ENCODE results near the gene CPXM2.
A peak's percentile ranks its signal among the peaks of the same experiment; 100 is the strongest.

Gene CPXM2

DNA sequence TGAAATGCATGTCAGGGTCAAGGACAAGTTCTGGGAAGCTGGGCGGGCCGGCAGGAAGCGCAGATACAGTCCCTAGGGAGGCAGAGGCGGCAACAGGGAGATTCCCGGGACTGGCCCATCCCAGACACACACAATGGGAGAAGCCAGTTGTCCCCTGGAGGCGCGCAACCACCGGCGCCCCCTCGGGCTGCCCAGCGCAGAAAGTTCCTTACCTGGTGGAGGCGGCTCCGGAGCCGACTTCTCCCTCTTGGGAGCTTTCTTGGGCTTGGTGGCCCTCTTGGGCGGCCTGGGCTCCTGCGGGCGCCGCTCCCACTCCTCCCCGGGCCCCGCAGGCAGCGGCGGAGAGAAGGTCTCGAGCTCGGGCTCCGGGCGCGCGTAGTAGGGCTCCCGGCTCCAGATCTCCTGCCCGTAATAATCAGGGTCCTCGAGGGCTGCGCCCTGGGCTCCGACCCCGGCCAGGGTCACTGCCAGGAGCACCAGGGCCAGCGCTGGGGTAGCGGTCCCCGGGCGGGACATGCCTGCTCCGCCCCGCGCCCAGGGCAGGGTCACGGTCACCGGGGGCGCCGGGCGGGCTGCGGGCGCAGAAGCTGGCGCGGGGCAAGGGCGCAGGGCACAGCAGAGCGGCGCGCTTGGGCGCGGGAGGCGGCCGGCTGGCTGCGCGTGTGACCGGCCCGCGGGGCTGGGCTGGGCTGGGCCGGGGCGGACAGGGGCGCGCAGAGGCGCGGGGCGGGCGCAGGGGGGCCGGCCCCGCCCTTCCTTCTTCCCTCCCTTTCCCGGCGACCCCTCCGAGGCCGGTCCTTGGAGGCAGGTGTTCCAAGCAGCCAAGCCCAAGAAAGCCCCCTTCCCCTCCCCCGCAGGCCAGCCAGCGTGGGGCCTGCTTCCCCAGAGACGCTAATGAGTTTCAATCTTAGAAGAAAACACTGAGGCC lies at the start of gene CPXM2:
TSS of gene CPXM2 (minus strand) at position 664 of the 928 bp plus-strand sequence. CDS start at position 516, 148 bp downstream.
- Mint-ChIP-seq H3K9me3 (no peaks in the 10 kb centered on the region), H3K27ac (no peak within 1 kb of the TSS), H3K4me3 (no peak within 1 kb of the TSS), H3K4me1 (ENCODE audit: low read depth) (no peaks in the 10 kb centered on the region), H3K36me3 (ENCODE audit: low read depth) (no peaks in the 10 kb centered on the region), H3K27me3 (ENCODE audit: low read depth) (peaks cover 27% of the 10 kb centered on the region)

DNA sequence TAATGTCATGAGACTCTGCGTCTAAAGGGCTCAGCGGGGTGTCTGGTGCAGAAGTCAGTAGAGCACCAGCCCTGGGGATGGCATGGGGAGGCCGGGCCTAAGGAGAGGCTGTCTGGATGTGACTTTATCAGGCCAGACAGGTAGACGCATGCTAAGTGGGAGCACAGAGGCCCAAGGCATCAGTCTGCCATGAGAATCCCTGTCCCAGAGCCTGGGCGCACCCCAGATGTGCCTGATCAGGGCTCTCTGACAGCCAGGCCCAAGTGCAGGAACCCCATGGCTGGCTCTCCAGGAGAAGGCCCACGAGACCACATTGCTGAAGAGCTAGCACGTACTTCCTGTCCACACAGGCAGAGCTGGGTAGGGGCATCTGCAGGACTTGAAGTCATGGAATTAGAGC lies 48.0 kb upstream of the CPXM2 start:
- Mint-ChIP-seq H3K27me3 (ENCODE audit: low read depth) (no peaks in the 10 kb centered on the region), H3K9me3 (peaks cover 5% of the 10 kb centered on the region), H3K4me1 (ENCODE audit: low read depth) (peaks cover 5% of the 10 kb centered on the region), H3K27ac (no peak overlapping the region), H3K4me3 (no peak overlapping the region), H3K36me3 (ENCODE audit: low read depth) (no peaks in the 10 kb centered on the region)

DNA sequence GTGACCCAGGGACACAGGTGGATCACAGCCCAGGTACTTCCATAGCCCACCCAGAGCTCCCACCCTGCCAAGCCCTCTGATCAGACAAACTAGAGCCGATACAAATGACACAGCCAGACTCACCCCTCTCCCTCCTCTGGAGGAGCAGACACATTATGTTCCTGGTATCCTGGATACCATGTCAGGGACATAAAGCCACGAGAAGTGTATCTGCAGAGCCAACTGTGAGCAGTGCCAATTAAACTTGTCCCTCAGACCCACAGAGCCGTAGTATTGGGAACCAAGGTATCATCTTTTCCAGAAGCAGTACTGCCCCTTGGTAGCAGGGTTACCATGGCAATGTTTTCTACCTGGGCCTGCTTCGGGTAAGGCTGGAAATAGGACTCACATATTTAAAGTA lies 47.3 kb upstream of the CPXM2 start:
- Mint-ChIP-seq H3K4me1 (ENCODE audit: low read depth) (peaks cover 5% of the 10 kb centered on the region), H3K9me3 (peaks cover 5% of the 10 kb centered on the region), H3K27ac (no peak overlapping the region), H3K27me3 (ENCODE audit: low read depth) (no peaks in the 10 kb centered on the region), H3K36me3 (ENCODE audit: low read depth) (no peaks in the 10 kb centered on the region), H3K4me3 (no peak overlapping the region)

DNA sequence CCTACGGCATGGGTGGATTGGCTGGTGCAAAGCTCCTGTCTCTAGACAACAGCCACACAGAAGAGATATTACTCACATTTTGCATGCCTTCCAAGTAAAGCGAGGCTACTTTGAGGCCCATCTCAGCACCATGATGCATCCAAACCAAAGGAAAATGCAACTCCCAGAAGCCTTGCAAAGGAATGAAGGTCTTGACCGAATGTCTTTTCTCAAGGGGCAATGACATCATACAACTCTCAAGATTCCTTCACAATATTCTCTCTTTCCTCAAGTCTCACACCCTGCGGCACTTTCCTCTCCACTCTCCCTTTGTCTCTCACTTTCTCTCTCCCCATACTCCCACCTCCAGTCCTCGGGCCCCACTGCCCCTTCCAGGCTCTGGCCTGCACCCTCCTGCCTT lies 44.8 kb upstream of the CPXM2 start:
- Mint-ChIP-seq H3K9me3 (peaks cover 13% of the 10 kb centered on the region), H3K36me3 (ENCODE audit: low read depth) (no peaks in the 10 kb centered on the region), H3K27me3 (ENCODE audit: low read depth) (no peaks in the 10 kb centered on the region), H3K4me3 (no peak overlapping the region), H3K4me1 (ENCODE audit: low read depth) (peaks cover 5% of the 10 kb centered on the region), H3K27ac (no peak overlapping the region)

DNA sequence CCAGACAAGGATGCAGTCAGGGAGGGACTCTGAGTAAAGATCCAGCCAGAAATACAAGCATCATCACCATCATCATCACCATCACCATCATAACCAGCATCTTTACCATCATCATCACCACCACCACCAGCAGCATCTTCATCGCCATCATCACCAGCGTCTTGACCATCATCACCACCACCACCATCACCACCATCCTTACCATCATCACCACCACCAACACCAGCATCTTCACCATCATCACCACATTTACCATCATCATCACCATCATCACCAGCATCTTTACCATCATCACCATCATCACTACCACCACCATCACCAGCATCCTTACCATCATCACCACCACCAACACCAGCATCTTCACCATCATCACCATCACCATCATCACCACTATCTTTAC lies 44.1 kb upstream of the CPXM2 start:
- Mint-ChIP-seq H3K9me3 (peaks cover 21% of the 10 kb centered on the region), H3K4me3 (no peak overlapping the region), H3K27me3 (ENCODE audit: low read depth) (no peaks in the 10 kb centered on the region), H3K36me3 (ENCODE audit: low read depth) (no peaks in the 10 kb centered on the region), H3K4me1 (ENCODE audit: low read depth) (peaks cover 5% of the 10 kb centered on the region), H3K27ac (no peak overlapping the region)

DNA sequence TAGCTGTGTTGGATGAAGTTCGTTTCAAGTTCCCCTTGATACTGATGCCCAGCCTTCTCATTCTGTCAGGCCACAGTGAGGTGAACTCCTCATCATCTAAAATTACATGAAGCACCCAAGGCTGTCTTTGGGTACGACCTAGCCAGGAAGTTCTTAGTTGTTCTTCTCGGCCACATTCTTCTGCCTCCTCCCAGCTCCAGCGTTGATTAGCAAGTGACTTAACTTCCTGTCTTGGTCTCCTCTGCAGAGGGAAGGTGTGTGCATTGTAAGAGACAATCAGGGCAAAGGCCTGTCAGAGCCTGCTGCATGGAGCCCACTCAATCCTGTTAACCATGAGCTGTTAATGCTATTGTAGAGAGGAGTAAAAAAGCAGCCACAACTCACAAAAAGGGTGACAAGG lies 43.2 kb upstream of the CPXM2 start:
- Mint-ChIP-seq H3K4me1 (ENCODE audit: low read depth) (peaks cover 5% of the 10 kb centered on the region), H3K9me3 (peaks cover 29% of the 10 kb centered on the region), H3K4me3 (no peak overlapping the region), H3K27me3 (ENCODE audit: low read depth) (no peaks in the 10 kb centered on the region), H3K27ac (peak overlapping the region; percentile 50), H3K36me3 (ENCODE audit: low read depth) (no peaks in the 10 kb centered on the region)

DNA sequence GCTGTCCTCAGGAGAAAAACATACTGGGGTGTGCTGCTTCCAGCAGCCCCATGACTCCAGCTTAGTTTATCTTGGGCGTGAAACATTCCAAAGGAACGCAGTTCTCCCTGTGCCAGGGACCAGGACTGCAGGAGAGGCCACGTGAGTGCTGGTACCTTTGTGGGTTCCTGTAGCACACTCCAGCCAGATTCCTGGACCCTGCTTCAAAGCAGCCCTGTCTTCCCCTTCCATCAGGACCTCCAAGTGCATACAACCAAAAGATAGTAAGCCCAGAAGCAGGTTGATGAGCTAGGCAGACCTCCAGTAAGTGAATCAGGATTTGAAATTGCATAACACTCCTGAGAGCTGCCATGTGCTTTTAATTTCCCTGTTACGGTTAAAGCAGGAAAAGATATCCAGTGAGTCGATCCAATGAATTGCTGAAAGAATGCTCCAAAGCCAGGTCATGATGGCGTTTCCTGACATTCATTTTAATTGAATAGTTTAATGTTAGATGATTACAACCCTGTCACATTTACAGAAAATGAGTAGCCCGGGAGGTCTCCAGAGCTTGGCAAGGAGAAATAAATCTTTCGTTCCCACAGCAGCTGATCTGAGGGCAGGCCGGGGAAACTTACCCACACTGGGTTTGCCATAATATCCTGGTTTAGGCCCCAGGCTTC lies 38.9 kb upstream of the CPXM2 start:
- peaks cover 18% of the 10 kb centered on the region for H3K4me1 Mint-ChIP-seq (ENCODE audit: low read depth)
- H3K27me3 Mint-ChIP-seq (ENCODE audit: low read depth), result peaks cover 8% of the 10 kb centered on the region
- H3K36me3 Mint-ChIP-seq (ENCODE audit: low read depth), result peaks cover 8% of the 10 kb centered on the region
- no peak overlapping the region for H3K4me3 Mint-ChIP-seq
- H3K27ac Mint-ChIP-seq, result no peak overlapping the region
- H3K9me3 Mint-ChIP-seq, result peaks cover 49% of the 10 kb centered on the region

DNA sequence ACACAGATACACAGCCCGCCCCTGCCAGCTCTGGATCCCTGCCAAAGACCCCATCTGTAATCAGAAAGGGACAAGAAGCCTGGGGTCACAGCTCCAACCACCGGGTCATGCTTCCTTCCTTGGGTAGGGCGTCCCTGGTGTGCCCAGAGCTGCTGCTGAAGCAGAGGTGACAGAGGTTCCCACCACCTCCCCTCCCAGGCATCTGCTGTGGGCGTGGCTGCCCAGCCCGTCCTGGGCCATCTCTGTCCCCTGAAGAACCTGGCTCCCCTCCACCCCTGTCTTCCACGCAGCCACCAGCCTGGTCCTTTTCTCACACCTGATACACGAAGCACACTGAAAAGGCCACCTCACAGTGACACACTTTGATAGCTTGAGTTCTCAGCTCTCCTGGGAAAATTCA lies 38.2 kb upstream of the CPXM2 start:
- Mint-ChIP-seq H3K36me3 (ENCODE audit: low read depth) (peaks cover 8% of the 10 kb centered on the region), H3K27ac (no peak overlapping the region), H3K27me3 (ENCODE audit: low read depth) (peaks cover 8% of the 10 kb centered on the region), H3K4me1 (ENCODE audit: low read depth) (peaks cover 15% of the 10 kb centered on the region), H3K9me3 (peaks cover 46% of the 10 kb centered on the region), H3K4me3 (no peak overlapping the region)

DNA sequence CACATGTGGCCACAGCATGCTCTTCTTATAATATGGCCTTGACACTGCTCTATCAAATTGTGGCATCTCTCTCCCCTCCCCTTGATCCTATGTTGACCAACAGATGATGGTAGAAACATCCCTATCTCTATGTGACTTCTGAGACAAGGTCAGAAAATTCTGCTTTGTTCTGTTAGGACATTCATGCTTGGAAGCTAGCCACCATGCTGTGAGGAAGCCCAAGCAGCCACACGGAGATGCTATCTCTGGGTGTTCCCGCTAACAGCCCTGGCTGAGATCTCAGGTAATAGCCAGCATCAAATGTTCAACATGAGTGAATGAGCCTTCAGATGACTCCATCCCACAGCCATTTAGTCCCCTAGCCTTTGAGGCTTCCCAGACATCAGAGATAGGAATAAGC lies 36.8 kb upstream of the CPXM2 start:
- Mint-ChIP-seq H3K4me1 (ENCODE audit: low read depth) (peaks cover 13% of the 10 kb centered on the region), H3K27ac (no peak overlapping the region), H3K9me3 (peaks cover 44% of the 10 kb centered on the region), H3K36me3 (ENCODE audit: low read depth) (peaks cover 8% of the 10 kb centered on the region), H3K4me3 (no peak overlapping the region), H3K27me3 (ENCODE audit: low read depth) (peaks cover 15% of the 10 kb centered on the region)

DNA sequence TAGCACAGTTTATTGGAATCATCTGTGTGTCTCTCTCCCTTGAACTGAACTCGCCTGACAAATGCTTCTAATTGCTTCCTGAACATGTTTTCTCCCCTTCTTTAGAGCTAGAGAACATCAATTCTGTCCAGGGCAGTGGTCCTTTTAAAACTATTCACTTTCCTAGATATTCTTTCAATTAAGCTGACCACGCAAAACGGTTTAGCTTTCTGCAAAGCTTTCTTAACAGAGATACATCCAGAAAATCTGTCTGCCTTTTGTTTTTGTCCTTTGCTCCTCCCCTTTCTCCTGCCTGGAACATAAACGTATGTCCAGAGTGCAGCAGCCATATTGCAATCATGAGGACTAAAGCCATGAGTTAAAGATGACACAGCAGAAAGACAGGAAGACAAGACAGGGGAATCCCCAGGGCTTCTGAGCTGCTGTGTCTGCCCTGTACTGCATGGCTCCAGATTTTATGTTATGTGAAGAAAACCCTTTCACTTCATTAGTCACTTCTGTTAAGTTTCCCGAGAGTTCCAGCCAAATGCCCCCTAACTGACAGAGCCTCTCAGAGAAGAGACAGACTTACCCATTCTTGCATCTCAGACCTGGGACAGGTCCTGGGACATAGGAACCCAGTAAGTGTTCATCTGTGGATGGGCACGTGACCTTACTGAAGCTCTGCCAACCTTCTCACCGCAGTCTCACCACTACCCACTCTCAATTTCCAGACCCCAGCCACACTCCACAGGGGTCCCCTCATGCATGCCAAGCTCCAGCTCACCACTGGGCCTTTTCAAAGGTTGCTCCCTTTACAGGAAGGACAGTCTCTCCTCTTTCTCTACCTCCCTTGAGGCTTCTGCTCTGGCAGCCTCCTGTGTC lies 35.0 kb upstream of the CPXM2 start:
- peak overlapping the region; percentile 37 for H3K27ac Mint-ChIP-seq
- peaks cover 8% of the 10 kb centered on the region for H3K36me3 Mint-ChIP-seq (ENCODE audit: low read depth)
- H3K4me3 Mint-ChIP-seq, result no peak overlapping the region
- peaks cover 15% of the 10 kb centered on the region for H3K27me3 Mint-ChIP-seq (ENCODE audit: low read depth)
- peaks cover 13% of the 10 kb centered on the region for H3K4me1 Mint-ChIP-seq (ENCODE audit: low read depth)
- H3K9me3 Mint-ChIP-seq, result peaks cover 37% of the 10 kb centered on the region

DNA sequence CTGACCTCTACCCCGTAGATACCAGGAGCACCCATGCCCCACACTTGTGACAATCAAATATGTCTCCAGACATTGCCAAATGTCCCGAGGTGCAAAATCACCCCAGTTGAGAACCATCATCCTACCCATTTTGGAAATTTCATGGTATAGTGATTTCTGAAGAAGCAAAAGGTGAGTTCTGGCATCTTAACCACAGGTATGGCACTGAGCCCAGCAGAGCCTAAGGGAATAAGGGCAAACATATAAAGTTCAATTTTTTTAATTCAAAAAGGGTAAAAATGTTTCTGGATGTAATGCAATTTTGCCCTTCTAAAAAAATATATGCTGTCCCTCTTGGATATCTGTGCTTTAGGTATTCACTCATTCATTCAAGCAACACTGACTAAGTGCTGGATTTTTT lies 30.5 kb upstream of the CPXM2 start:
- Mint-ChIP-seq H3K9me3 (peaks cover 23% of the 10 kb centered on the region), H3K4me3 (no peak overlapping the region), H3K4me1 (ENCODE audit: low read depth) (peaks cover 10% of the 10 kb centered on the region), H3K27me3 (ENCODE audit: low read depth) (peaks cover 19% of the 10 kb centered on the region), H3K27ac (no peak overlapping the region), H3K36me3 (ENCODE audit: low read depth) (peaks cover 8% of the 10 kb centered on the region)

DNA sequence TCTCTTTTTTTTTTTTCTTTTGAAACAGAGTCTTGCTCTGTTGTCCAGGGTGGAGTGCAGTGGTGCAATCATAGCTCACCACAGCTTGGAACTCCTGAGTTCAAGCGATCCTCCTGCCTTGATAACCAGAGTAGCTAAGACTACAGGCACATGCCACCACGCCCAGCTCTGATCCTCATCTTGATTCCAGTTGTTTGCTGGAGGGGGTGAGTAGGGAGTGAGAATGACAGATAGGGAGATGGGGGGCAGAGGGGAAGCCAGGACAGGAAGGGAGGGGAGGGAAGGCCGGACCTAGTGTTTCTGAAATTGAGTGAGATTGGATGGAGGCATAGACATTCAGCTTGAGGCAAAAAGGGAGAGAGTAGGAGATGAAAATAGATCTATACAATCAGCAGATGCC lies 25.2 kb upstream of the CPXM2 start:
- no peak overlapping the region for H3K27ac Mint-ChIP-seq
- H3K4me3 Mint-ChIP-seq, result no peak overlapping the region
- H3K4me1 Mint-ChIP-seq (ENCODE audit: low read depth), result peaks cover 4% of the 10 kb centered on the region
- H3K36me3 Mint-ChIP-seq (ENCODE audit: low read depth), result peaks cover 4% of the 10 kb centered on the region
- H3K27me3 Mint-ChIP-seq (ENCODE audit: low read depth), result peaks cover 9% of the 10 kb centered on the region
- H3K9me3 Mint-ChIP-seq, result peaks cover 10% of the 10 kb centered on the region

DNA sequence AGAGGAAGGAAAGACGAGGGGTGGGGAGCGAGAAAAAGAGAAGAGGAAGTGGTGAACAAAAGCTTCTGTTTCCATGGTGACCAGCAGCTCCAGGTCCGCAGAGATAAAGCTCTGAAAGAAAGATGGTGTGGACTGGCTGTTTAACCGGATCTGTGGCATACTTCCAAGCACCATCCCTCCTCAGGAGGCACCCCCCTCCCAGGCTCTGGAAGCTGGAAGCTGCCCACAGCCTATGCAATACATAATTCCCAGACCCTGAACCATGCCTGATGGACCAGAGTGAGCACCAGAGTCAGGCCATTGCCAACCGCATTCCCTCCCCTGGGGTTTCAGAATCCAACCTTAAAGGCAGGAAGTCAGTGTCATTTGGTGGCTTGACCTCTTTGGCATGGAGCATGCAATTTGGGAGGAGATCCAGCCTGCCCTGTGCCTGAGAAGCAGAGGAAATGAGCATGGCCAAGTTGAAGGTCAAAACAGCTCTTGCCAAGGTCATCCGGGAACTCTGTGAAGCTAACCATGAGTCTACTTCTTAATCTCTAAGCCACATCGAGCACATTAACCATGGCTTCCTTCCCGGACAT lies 22.2 kb upstream of the CPXM2 start:
- peaks cover 5% of the 10 kb centered on the region for H3K27me3 Mint-ChIP-seq (ENCODE audit: low read depth)
- no peak overlapping the region for H3K27ac Mint-ChIP-seq
- no peaks in the 10 kb centered on the region for H3K9me3 Mint-ChIP-seq
- H3K4me1 Mint-ChIP-seq (ENCODE audit: low read depth), result peaks cover 4% of the 10 kb centered on the region
- H3K4me3 Mint-ChIP-seq, result no peak overlapping the region
- H3K36me3 Mint-ChIP-seq (ENCODE audit: low read depth), result no peaks in the 10 kb centered on the region

DNA sequence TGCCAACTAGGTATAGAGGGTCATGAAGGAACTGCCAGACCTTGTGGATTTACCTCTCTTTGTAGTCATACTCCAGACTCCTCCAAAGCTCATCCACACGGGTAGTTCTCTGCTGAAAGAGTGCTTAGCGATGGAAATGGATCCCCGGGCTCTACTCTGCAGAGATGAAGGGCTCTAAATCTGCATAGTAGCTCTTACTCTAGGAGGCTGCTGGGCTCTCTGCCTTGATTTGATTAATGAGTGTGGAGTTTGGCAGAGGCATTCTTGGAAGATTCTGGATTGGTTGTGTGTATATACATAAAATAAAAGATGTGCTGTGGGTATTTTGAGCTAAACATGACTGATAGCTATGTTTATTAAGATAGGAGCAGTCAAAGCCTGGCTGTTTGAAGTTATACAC lies 21.3 kb upstream of the CPXM2 start:
- Mint-ChIP-seq H3K27ac (no peak overlapping the region), H3K9me3 (no peaks in the 10 kb centered on the region), H3K36me3 (ENCODE audit: low read depth) (no peaks in the 10 kb centered on the region), H3K4me3 (no peak overlapping the region), H3K4me1 (ENCODE audit: low read depth) (peaks cover 4% of the 10 kb centered on the region), H3K27me3 (ENCODE audit: low read depth) (peaks cover 5% of the 10 kb centered on the region)
